Fibroblast of villous mesenchyme (primary cell): ENCODE results near the gene SOX13. TPM values are rescaled to one million over a fixed set of nuclear protein-coding genes. Genes with fewer than 3 reads are reported as not detected.
"Not testable (repeated sequence)": the region's sequence is repeated elsewhere in the genome, so short reads cannot be mapped to it uniquely, and the experiment has no call there.

Experiments
- DNase-seq: peaks from one replicate; pipeline ENCODE4 v3.0.0-alpha.2; 2010; ENCODE audit warnings: low read depth
- H3K4me3 ChIP-seq: 2 replicates; pipeline ENCODE4 v1.5.1; 2011; ENCODE audit warnings: low read depth, mild to moderate bottlenecking, low read length
- CTCF ChIP-seq: IDR thresholded peaks from 2 replicates; pipeline ENCODE4 v1.5.1; 2012; ENCODE audit warnings: low read depth, mild to moderate bottlenecking, low read length; ENCODE audit not compliant: insufficient read depth
- total RNA-seq: library from RNA; depleted of rRNA; stranded (reverse); fragments of >200 nt; gene quantifications from 2 replicates; pipeline ENCODE4 v1.2.3, GENCODE V29; 2012

The SOX13 gene
- total RNA-seq, 1 donor: 14.7 TPM

- H3K4me3 ChIP-seq: no peak overlapping the region
- TF ChIP-seq CTCF: no peak
- DNase-seq: no peak
Measured at GRCh38 chr1:204085876-204086275, 13.0 kb downstream of the SOX13 start.

GRCh38 chr1:204087181-204087892 lies 14.4 kb downstream of the SOX13 start:
- H3K4me3 ChIP-seq: no peak overlapping the region
- DNase-seq: no peak
- no peak for TF ChIP-seq CTCF

- no peak for DNase-seq
- TF ChIP-seq CTCF: no peak
Measured at GRCh38 chr1:204087893-204088528, 15.1 kb downstream of the SOX13 start.

GRCh38 chr1:204088596-204088995 lies 15.7 kb downstream of the SOX13 start:
- DNase-seq: no peak
- no peak for TF ChIP-seq CTCF
- H3K4me3 ChIP-seq: no peak overlapping the region

More at GRCh38 chr1:204087893-204088528, 15.1 kb downstream of the SOX13 start:
- H3K4me3 ChIP-seq: no peak overlapping the region

- DNase-seq: peak; percentile 93
- peak overlapping the region; percentile 3 for H3K4me3 ChIP-seq
- no peak for TF ChIP-seq CTCF
Measured at GRCh38 chr1:204089044-204089751, 16.3 kb downstream of the SOX13 start.

- H3K4me3 ChIP-seq, DNase-seq: not testable (repeated sequence)
Measured at GRCh38 chr1:204090132-204090531, 17.2 kb downstream of the SOX13 start.

GRCh38 chr1:204091066-204091465 lies 18.2 kb downstream of the SOX13 start:
- no peak overlapping the region for H3K4me3 ChIP-seq
- TF ChIP-seq CTCF: no peak
- DNase-seq: no peak
